MM.1S (cell line): Measurements from ENCODE around the gene PHF23.
A peak's percentile ranks its signal among the peaks of the same experiment; 100 is the strongest.

Source experiments
- EZH2phosphoT487 ChIP-seq: fragments of 300-600 bp; sonication (generic); IDR thresholded peaks from 2 replicates; pipeline ENCODE4 v1.6.1; 2018; ENCODE audit warnings: antibody characterized with exemption, low read length
- TF ChIP-seq, protein P1 (sequence below): fragments of 300-600 bp; sonication (generic); IDR thresholded peaks from 2 replicates; pipeline ENCODE4 v1.5.1; 2016; ENCODE audit warnings: antibody characterized with exemption, low read length, mixed read lengths

DNA sequence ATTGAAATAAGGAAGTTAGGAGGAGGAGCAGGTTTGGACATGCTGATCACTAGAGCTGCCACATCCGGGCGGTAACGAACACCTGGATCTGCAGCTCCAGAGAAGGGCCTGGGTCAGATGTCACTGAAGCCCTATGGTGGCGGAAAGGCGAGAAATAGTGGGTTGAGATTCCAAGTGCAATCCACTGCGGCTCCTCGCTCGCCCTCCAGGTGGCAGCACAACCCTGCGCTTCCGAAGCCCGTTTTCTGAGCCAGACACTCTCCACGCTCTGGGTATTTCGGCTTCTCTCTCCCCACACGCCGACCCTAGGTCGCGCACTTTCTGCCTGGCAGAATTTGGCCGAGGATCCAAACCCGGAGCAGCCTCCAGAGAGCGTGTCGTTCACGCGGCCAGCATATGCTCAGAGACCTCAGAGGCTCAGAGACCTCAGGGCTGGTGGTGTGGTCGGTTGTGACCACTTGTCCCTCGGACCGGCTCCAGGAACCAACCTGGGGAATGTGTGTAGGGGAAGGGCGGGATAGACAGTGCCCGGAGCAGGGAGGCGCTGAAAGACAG is 41.3 kb upstream of the PHF23 start:
- TF ChIP-seq, protein P1, sequence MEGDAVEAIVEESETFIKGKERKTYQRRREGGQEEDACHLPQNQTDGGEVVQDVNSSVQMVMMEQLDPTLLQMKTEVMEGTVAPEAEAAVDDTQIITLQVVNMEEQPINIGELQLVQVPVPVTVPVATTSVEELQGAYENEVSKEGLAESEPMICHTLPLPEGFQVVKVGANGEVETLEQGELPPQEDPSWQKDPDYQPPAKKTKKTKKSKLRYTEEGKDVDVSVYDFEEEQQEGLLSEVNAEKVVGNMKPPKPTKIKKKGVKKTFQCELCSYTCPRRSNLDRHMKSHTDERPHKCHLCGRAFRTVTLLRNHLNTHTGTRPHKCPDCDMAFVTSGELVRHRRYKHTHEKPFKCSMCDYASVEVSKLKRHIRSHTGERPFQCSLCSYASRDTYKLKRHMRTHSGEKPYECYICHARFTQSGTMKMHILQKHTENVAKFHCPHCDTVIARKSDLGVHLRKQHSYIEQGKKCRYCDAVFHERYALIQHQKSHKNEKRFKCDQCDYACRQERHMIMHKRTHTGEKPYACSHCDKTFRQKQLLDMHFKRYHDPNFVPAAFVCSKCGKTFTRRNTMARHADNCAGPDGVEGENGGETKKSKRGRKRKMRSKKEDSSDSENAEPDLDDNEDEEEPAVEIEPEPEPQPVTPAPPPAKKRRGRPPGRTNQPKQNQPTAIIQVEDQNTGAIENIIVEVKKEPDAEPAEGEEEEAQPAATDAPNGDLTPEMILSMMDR, result peak; percentile 89
- TF ChIP-seq EZH2phosphoT487, result no peak
